ENCODE measurements around the gene ACTN1. TPM values are rescaled to one million over a fixed set of nuclear protein-coding genes. Genes with fewer than 3 reads are reported as not detected.

ACTN1 gene
- total RNA-seq, 4 donors from 2014 or later = 31.9 to 111 (median 76.1) TPM

DNA sequence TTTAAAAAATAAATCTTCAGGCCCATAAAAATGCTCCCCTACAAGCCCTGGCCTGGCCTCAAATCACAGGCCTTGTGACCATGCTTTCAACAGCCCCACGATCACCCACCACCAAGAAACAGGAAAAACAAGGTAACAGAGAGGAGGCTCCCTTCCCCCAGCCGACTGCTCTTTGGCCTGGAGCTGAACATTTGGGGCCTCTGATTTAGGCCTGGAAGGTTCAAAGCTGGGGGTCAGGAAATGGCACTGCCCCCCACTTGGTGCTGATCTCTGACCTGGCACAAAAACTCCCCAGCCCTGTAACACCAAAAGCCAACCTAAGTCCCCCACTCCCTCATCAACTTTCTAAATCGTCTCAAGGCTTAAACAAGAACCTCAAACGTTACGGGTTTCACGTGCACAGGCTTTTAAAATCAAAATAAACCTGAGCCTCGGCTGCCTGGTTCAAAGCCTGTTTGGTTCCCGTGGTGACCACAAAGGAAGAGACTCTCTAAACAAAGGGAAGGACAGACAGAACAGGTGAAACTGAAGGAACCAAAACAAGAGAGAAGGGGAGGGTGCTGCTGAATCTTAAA lies 9.0 kb downstream of the ACTN1 start:
- no peak overlapping the region for H3K4me3 ChIP-seq (ENCODE audit: low read depth, poor library complexity, severe bottlenecking)
- 50 to 55% methylated on average over 8 of the region's 8 CpGs for WGBS, 2 donors
- DNase-seq (ENCODE audit: low spot score in 2 of 2) = no peak
- intact Hi-C loops (cut with DNase I; ENCODE audit: low total_unique reads) = no loop called here
- no peak for TF ChIP-seq POLR2A (IDR thresholded peaks at IDR 0.05)
- TF ChIP-seq, protein P1, sequence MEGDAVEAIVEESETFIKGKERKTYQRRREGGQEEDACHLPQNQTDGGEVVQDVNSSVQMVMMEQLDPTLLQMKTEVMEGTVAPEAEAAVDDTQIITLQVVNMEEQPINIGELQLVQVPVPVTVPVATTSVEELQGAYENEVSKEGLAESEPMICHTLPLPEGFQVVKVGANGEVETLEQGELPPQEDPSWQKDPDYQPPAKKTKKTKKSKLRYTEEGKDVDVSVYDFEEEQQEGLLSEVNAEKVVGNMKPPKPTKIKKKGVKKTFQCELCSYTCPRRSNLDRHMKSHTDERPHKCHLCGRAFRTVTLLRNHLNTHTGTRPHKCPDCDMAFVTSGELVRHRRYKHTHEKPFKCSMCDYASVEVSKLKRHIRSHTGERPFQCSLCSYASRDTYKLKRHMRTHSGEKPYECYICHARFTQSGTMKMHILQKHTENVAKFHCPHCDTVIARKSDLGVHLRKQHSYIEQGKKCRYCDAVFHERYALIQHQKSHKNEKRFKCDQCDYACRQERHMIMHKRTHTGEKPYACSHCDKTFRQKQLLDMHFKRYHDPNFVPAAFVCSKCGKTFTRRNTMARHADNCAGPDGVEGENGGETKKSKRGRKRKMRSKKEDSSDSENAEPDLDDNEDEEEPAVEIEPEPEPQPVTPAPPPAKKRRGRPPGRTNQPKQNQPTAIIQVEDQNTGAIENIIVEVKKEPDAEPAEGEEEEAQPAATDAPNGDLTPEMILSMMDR (IDR thresholded peaks at IDR 0.05) = no peak

DNA sequence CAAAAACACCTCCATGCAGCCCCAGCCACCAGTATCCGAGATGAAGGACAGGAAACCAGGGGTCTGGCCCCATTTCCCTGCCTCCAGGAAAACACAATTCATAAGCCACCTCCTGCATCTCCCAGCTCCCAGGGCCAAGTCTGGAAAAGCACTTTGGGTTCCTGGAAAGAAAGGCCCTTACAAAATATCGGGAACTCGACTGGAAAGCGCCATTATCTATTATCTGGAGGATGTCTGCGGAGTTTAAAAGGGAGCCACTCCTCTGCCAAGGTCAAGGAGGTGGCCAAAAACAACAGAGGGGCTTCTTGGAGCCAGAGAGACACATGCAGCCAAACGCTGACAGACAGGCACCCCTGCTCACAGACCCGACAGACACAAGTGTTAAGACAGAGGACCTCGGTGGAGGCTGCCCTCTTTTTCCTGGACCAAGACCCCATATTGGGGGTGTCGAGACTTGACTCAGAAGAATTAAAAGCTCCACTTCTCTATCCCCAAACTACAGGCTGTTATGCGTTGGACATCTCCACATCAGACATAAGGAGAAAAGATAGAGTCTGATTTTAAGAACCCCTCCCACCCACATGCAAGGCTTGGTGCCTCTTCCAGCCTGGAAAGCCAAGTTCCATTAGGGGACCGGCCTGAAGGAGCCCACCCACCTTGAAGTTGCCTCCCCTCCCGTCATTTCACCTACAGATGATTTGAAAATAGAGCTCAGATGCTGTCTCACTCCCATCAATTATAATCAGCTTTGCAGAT lies 9.6 kb downstream of the ACTN1 start:
- H3K4me3 ChIP-seq (ENCODE audit: low read depth, poor library complexity, severe bottlenecking) = no peak overlapping the region
- TF ChIP-seq, protein P1 (IDR thresholded peaks at IDR 0.05) = no peak
- no peak for TF ChIP-seq POLR2A (IDR thresholded peaks at IDR 0.05)
- DNase-seq (ENCODE audit: low spot score in 2 of 2) = no peak
- intact Hi-C loops (cut with DNase I; ENCODE audit: low total_unique reads) = no loop called here
- WGBS, 2 donors = 61 to 66% methylated on average over 12 of the region's 12 CpGs

DNA sequence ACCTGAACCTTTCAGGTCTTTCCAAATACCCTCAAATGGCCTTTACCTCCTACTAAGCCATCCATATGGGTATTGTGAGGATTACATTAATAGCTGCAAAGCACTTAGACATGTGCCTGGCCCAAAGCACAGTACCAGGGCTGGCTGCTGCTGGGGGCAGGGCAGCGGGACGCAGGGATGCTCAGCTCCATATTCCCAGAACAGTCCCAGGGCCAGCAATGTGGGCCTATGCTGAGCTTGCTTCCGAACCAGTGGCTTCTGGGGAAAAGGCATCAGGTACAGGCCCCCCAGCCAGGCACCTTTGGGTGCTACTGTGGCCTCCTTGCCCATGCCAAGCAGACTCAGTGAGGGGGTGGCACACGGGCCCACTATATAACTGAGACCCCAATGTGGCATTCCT lies 10.4 kb downstream of the ACTN1 start:
- no peak for TF ChIP-seq POLR2A (IDR thresholded peaks at IDR 0.05)
- TF ChIP-seq, protein P1 (IDR thresholded peaks at IDR 0.05) = no peak
- intact Hi-C loops (cut with DNase I; ENCODE audit: low total_unique reads) = no loop called here
- no peak for DNase-seq (ENCODE audit: low spot score in 2 of 2)
- no peak overlapping the region for H3K4me3 ChIP-seq (ENCODE audit: low read depth, poor library complexity, severe bottlenecking)
- 91 to 95% methylated on average over 4 of the region's 4 CpGs for WGBS, 2 donors

DNA sequence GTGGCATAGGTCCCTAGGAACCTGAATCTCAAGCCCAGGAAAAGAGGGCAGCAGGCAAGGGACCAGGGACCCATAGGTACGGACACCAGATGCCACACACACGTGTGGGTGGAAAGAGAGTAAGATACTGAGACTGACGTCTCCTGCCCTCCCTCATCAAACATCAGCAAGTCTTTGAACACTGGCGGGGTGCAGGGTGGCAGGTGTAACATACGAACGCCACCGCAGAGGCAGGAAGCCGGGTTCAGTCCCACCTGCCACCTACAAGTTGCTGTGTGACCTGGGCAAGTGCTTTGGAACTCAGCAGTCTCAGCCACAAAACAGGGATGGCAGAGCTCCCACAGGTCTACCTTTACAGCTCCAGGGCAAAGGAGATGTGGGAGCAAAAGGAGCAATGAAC lies 11.1 kb downstream of the ACTN1 start:
- no peak for DNase-seq (ENCODE audit: low spot score in 2 of 2)
- 84% methylated on average over 8 of the region's 8 CpGs for WGBS, 2 donors
- intact Hi-C loops (cut with DNase I; ENCODE audit: low total_unique reads) = no loop called here
- TF ChIP-seq, protein P1 (IDR thresholded peaks at IDR 0.05) = no peak
- TF ChIP-seq POLR2A (IDR thresholded peaks at IDR 0.05) = no peak
- H3K4me3 ChIP-seq (ENCODE audit: low read depth, poor library complexity, severe bottlenecking) = no peak overlapping the region

DNA sequence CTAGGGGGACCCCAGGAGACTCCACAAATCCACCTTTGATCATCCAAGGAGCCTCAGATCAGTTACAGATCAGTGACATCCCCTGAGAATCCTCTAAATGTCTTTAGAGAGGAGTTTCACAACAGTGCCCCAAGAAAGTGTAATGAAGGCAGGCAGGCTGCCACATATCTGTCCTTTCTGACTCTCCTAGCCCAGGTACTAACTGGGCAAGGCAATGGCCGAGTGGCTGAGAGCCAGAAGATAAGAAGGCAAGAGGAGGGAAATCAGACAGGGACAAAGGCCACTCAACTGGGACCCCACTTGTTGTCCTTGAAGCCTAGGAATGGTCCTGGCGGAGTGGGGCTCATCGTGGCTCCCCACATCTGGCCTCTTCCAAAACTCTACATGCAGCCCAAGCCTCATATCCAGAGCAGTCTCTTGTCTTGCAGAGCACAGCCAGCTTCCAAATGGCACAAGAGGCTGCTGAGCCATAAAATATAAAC lies 11.6 kb downstream of the ACTN1 start:
- 94 to 96% methylated on average over 3 of the region's 3 CpGs for WGBS, 2 donors
- TF ChIP-seq, protein P1 (IDR thresholded peaks at IDR 0.05) = no peak
- no peak for TF ChIP-seq POLR2A (IDR thresholded peaks at IDR 0.05)

More for the DNA sequence above, 11.6 kb downstream of the ACTN1 start:
- no peak for DNase-seq (ENCODE audit: low spot score in 2 of 2)
- intact Hi-C loops (cut with DNase I; ENCODE audit: low total_unique reads) = no loop called here
- no peak overlapping the region for H3K4me3 ChIP-seq (ENCODE audit: low read depth, poor library complexity, severe bottlenecking)

Data from lower leg skin (tissue), 4 donors.